EL (cell line): Measurements from ENCODE around the gene CCDC92.
A peak's percentile ranks its signal among the peaks of the same experiment; 100 is the strongest.

Experiments
- DNase-seq: peaks from one replicate; pipeline ENCODE4 v3.0.0-alpha.2; 2016

CCDC92 gene

GRCh38 chr12:124002021-124002644 is 29.5 kb upstream of the CCDC92 start:
- no peak for DNase-seq

- DNase-seq: no peak
Measured at GRCh38 chr12:124001343-124001742, 28.7 kb upstream of the CCDC92 start.

DNA sequence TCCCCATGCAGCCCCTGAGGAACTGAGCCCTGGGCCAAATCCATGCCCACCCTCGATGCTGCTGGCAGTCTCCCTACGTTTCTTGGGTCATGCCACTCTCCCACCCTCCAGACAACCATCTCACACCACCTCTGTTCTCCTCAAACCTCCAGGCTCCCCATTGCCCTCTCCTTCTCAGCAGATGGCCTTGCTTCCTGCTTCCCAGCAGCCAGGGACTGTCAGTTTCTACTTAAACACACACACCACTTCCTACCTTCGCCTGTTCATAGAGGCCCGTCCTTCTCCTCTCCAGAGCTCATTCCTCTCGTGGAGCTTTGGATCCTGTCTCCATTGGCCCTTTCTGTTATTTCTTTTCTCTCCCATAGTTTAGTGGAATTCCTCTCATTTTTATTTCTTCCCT is 27.5 kb upstream of the CCDC92 start:
- DNase-seq: no peak

GRCh38 chr12:123998991-123999359 is 26.3 kb upstream of the CCDC92 start:
- DNase-seq: no peak

DNA sequence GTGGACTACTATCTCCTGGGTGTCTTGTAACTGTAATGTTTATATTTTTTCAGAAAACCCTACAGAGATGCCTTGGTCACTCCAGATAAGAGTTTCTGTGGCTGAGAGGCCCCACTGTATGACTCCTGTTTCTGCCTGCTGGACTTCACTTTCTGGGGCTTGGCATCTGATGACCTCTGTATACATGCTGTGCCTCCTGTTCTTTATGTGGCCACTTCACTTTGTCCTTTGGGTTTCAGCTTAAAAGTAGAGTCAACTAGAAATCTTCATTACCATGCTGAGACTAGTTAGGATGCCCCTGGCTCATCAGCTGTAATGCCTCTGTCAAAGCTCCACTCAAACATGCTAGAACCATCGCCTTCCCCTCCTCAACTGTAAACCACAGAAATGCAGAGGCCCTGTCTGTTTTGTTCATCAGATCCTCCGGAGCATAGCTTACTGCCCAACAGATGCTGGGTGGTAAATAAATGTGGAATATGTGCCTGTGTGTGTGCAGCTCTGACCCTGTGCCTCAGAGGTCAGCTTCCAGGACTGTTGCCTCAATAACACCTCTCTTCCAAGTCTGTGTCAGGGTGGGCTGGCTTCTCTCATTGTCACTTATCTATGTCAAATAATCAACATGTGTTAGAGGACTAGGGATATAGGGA is 25.8 kb upstream of the CCDC92 start:
- no peak for DNase-seq

- DNase-seq: no peak
Measured at GRCh38 chr12:123997908-123998307, 25.3 kb upstream of the CCDC92 start.

- no peak for DNase-seq
Measured at GRCh38 chr12:123997033-123997822, 24.6 kb upstream of the CCDC92 start.

DNA sequence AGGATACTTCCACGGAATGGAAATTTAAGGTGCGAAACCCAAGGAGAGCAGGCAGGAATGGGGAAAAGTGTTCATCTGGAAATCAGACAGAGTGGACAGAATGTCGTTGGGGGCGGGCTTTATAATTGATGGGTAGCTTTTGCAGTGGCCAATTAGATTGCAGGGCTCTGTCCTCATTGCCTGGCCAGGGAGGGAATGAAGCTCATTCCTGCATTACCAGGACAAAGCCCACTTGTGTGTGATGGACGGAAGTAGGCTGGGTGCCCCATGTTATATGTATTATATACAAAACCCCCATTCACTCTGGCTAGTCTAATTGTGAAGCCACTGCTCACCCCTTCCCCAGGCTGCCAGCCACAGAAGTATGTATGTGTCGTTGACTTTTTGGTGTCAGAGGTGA is 23.9 kb upstream of the CCDC92 start:
- no peak for DNase-seq

- peak; percentile 30 for DNase-seq
Measured at GRCh38 chr12:123995023-123995748, 22.6 kb upstream of the CCDC92 start.

DNA sequence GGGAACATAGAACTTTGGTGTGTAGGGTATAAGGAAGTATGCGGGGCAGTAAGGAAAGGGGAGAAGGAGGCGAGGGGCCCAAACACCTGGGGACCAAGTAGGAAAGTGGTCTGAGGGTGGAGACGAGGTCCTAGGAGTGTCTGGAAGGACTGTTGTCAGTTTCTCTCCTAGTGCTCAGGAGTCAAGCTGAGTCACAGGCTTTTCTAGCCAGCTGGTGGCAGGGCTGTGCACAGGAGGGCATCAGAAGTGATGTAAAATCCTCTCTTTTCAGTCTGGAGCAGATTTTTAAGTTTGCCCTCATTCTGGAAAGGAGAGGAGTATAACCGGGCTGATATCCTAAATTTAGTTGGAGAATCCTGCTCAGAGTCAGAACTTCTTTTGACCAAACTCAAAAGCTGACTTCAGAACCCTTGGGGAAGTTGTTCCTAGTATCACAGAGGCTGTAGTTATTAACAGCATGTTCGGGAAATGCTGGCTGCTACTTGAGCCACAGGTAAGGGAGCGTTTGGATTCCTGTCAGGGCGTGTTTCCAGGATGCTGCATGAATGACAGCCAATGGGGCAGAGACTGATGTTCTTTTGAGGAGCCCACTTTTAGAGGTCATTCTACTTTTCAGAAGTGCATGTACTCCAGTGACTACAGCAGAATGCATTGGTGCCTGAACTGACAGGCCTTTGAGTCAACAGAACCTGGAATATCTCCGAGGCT is 19.6 kb upstream of the CCDC92 start:
- DNase-seq: no peak

DNA sequence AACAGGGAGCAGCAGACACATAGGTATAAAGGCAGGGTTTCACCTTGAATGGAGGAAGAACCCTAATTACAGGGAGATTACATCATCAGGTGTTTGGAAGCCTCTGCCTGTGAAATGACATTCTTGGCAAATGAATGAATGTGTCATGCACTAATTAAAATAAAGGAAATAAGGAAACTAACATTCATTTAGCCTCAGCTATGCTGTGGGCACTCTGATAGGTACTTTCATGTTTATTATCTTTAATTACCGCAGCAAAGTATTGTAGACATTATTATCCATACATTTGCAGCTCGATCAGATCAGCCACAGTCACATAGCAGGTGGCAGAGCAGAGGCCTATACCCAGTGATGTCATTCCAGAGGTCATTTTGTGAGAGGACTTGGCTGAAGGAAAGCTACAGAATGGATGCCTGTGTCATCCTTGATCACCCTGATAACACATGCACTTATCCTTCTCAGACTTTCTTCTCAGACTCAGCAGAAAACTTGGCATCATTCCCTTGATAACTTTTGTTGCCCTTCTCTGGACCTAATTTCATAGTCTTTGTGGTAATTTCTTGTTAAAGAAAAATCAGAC is 18.8 kb upstream of the CCDC92 start:
- peak; percentile 16 for DNase-seq

DNA sequence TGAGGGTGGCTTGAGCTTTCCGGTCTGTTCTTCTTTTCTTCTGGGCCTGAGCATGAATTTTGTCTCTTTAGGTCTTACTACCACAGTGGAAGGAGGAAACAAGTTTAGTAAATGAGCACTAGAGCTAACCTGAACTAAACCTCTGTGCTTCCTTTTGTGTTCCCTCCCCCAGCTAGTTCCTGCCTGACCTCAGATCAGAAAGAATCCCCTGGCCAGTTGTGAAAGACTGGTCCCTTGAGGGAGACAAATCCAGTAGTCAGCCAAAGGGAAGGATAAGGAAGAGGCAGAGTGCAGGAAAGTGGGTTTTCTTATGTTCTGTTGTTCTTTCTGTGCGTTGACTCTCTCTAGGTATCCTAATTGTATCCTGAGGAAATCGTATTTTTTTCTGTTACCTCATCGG is 17.9 kb upstream of the CCDC92 start:
- DNase-seq: peak; percentile 38

DNA sequence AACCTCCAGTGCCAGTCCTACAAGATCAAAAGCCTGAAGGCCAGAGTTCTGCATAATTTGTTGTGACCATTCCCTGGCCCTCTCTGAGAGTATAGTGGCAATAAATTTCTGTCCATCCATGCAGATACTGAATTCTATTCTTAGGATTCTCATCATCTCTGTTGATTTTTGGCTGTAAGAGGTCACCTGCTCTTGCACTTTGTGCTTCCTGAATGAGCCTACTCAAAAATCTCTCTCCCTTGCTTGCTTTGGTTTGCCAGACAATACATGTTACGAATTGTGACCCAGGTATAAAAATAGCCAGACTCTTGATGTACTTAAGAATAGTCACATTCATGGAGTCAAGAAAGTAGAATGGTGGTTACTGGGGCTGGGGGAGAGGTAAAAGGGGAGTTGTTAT is 17.1 kb upstream of the CCDC92 start:
- DNase-seq: no peak

DNA sequence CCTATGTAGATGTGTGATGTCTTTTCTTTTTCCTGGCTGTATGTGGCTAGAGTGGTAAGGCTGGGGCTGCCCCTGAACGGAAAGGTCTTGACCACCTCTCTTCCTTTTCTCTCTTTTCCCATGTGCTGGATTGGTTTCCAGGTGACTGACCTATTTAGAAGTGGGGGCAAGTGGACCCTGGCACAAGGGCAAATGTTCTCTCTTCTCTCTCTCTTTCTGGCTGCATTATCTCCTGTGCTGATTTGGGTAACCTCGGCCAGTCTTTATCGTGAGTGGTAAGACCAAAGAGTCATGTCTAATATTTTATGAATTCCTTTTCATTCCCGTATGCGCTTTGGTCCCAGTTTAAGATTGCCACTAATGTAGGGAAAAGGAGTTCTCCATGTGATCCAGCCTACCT is 16.5 kb upstream of the CCDC92 start:
- DNase-seq: no peak

DNA sequence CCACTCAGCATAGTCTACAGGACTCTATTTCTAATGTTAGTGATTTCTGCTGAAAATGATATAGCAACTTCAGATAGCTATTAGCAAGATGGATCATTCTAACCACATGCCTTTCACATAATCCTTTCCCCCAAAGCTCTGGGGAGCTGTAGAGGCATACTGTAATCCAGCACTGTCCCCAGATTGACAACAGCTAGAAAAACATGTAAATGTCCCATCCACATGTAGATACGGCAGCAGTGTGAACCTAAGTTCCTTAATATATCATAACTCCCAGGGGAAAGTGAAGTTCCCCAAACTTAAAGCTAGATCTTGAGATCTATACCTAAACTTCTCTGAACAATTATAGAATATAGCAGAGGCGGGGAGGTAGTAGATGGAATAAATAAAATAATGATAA is 14.4 kb upstream of the CCDC92 start:
- no peak for DNase-seq

DNA sequence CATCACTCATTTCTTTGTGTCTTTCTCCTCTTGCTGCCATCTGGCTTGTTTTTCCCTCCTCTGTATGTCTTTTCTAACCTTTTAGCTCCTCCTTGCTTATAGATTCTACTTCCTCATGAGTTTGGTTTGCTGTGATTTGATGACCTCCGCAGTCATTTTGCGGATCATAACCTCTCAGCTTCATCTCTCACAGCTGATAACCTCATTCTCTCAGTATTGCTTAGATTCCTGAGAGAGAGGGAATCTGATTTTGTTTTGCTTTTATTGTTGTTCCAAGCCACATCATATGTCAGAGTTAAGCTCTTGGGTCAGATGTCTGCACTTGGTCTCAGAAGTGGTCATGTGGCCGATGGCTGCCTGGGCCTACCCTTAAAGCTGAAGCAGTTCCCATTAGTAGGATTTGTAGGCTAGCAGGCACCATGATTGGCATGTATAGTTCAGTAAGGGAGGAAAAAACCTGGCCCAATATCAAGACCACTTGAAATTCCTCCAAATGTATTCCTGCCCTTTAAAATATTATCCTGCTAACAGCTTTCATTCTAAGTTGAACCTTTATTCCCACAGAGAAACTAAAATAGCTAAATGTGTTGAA is 13.8 kb upstream of the CCDC92 start:
- no peak for DNase-seq

GRCh38 chr12:123984903-123985302 is 12.3 kb upstream of the CCDC92 start:
- DNase-seq: no peak

GRCh38 chr12:123983822-123984485 is 11.3 kb upstream of the CCDC92 start:
- DNase-seq: peak; percentile 61

- no peak for DNase-seq
Measured at GRCh38 chr12:123982269-123982668, 9.6 kb upstream of the CCDC92 start.

- DNase-seq: no peak
Measured at GRCh38 chr12:123979566-123979965, 6.9 kb upstream of the CCDC92 start.

DNA sequence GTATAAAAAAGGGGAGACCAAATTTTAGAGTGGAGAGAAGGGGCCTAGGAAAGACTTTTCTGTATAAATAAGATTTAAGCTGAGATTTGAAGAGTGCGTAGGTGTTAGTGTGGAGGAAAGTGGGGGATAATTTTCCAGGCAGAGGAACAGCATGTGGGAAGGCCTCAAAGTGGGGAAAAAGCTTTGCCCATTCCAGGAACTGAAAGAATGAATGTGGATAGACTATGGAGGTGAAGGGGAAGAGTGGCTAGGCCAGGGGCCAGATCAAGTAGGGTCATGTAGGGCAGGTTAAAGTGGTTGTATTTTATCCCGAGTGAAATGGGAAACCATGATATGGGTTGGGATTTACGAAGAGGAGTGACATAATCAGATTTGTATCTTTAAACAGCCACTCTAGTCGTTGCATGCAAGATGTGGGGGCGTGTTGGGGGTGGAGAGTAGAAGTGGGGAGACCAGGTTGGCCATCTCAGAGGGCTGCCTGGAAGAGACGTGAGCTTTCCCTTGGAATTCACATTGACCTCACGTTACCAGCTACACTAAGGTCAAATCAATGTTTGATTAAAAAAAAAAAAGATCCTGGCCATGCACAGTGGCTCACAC is 3.7 kb upstream of the CCDC92 start:
- DNase-seq: no peak
